GM12891 (cell line): ENCODE results near the gene MT1H.

Source experiments
- DNase-seq: peaks from one replicate; pipeline ENCODE4 v3.0.0; 2011; ENCODE audit warnings: low spot score; ENCODE audit not compliant: insufficient read length
- FAIRE-seq: peaks from 2 replicates; lab custom pipeline; 2011; peaks lifted over from hg19 to GRCh38; lab: Jason Lieb, UNC
- PAX5 ChIP-seq: IDR thresholded peaks from 2 replicates; pipeline ENCODE4 v1.6.1; 2011; ENCODE audit warnings: low read length, moderate library complexity, mild to moderate bottlenecking; ENCODE audit not compliant: insufficient read depth, severe bottlenecking
- POLR2A ChIP-seq: IDR thresholded peaks from 2 replicates; pipeline ENCODE4 v1.6.1; 2011; ENCODE audit warnings: low read depth, low read length, control low read depth
- POLR2AphosphoS5 ChIP-seq: IDR thresholded peaks from 2 replicates; pipeline ENCODE4 v1.6.1; 2011; ENCODE audit warnings: low read depth, low read length, control low read depth
- POU2F2 ChIP-seq: IDR thresholded peaks from 2 replicates; pipeline ENCODE4 v1.6.1; 2011; ENCODE audit warnings: low read depth, mild to moderate bottlenecking, control low read depth, low read length, moderate library complexity
- SPI1 ChIP-seq: IDR thresholded peaks from 2 replicates; pipeline ENCODE4 v1.6.1; 2011; ENCODE audit warnings: low read depth, low read length, control low read depth
- TAF1 ChIP-seq: IDR thresholded peaks from 2 replicates; pipeline ENCODE4 v1.6.1; 2011; ENCODE audit warnings: low read depth, low read length, control low read depth

MT1H gene

DNA sequence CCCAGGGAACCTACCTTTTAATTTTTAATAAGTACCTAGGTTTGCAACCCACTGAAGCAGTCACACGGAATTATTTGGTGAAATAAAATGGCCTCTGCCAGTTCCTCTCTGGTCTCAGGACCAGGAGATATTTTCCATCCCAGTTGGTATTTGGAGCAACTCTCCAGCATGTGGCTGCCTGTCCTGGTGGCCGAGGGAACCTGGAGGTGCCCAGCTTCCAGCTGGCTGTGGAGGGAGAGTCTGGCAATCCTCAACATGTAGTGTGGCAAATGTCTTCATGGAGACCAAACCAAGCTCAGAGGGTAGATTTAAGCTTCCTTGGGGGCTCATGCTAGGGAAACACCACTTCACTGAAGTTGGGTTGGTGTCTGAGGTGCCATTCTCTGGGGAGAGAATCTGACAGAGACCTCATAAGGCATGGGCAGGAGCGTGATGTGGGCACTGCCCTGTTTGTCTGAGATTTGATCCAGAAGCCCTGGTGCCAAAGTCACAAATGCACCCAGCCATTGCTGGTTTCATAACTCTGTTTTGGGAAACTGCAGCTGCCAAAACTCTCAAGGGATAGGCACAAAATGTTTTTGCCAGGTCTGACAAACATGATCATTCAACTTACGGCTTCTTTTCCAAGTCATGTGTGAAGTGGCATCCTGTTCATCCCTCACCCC, 15.4 kb downstream of the MT1H start:
- FAIRE-seq, result no peak
- no peak for DNase-seq
- TF ChIP-seq SPI1 (no peak), TAF1 (no peak), POLR2A (no peak), PAX5 (no peak), POU2F2 (no peak)

DNA sequence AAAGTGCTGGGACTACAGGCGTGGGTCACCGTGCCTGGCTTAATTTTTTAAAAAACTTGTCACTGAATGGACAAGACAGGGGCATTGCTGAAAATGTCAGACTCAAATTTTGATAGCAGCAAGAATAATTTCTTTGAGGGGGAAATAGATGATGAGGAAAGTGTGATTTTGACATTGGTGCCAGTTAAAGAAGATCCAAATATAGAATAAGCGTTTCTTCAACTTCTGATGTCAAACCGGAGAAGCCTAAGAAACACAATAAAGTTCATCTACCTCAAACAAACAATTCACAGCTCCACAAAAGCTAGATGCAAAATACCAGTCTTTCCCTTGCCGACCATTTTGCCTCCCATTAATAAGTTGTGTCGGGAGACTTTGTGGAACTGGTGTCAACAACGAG, 17.1 kb downstream of the MT1H start:
- FAIRE-seq, result no peak
- TF ChIP-seq TAF1 (no peak), POLR2AphosphoS5 (no peak), POLR2A (no peak), SPI1 (no peak), POU2F2 (no peak), PAX5 (no peak)
- no peak for DNase-seq

DNA sequence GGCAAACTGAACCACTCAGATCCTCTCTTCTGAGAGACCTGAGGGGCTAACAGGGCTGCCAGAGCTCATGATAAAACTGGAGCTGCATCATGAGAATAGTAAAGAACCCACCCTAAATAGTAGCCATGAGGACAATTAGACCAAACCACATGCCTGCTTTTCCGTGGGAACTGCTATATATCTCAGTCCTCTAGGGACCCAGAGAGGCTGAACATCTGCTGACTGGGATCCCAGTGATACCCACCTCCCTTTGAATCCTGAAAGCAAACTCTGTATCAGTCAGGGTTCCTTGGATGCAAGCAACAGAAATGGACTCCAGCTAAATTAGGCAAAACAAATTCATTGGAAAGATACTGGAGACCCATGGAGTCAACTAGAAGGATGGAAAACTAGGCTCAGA, 19.1 kb downstream of the MT1H start:
- FAIRE-seq (no peak), DNase-seq (no peak)
- TF ChIP-seq POLR2A, result no peak
- TF ChIP-seq POLR2AphosphoS5, result no peak
- no peak for TF ChIP-seq TAF1
- no peak for TF ChIP-seq SPI1
- TF ChIP-seq PAX5, result no peak
- TF ChIP-seq POU2F2, result no peak

DNA sequence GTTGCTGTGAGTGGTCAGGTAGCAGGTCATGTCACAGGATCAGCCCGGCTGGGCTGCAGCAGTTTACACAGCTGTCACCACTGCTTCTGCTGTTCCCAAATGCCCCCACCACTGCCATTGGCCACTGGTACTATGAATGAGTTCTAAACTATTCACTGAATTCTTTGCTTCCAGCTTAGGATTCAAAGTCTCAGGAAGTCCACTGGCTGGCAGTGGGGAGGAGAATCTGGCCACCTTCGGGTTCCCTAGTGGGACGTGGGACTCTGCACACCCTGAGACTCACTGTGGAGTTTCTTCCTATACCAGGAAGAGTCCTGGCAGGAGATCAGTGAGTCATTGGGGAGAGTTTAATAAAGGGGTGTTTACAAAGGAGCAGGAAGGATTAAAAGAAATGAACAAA, 19.6 kb downstream of the MT1H start:
- TF ChIP-seq POLR2AphosphoS5, result no peak
- no peak for TF ChIP-seq PAX5
- no peak for TF ChIP-seq POLR2A
- TF ChIP-seq POU2F2, result no peak
- TF ChIP-seq TAF1, result no peak
- TF ChIP-seq SPI1, result no peak
- no peak for DNase-seq
- FAIRE-seq, result no peak

DNA sequence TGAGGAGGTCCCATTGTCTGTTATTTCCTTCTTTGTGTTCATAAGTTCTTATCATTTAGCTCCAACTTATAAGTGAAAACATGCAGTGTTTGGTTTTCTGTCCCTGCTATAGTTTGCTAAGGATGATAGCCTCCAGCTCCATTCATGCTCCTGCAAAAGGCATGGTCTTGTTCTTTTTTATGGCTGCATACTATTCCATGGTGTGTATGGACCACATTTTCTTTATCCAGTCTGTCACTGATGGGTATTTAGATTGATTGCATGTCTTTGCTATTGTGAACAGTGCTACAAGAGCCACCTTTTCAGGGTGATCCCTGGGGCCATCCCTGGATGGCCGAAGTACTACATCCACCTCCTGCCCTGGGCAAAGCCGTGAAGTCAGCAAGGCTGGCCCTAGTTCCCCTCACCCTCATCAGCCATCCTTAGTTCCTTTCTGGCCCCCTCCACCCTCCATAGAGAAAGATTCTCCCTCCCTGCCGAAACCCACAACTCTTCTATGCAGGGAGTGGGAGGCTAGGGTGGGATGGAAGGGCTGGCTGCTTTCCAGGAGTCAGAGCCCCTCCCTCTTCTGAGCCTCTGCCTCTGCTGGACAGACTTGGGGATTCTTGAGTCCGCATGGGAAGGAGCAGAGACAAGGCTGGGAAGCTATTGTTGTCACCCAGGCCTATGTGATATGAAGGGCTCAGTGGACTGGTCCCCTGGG, 21.0 kb downstream of the MT1H start:
- TF ChIP-seq POLR2AphosphoS5 (no peak), SPI1 (no peak), PAX5 (no peak), POU2F2 (no peak), POLR2A (no peak), TAF1 (no peak)
- FAIRE-seq (no peak), DNase-seq (no peak)

DNA sequence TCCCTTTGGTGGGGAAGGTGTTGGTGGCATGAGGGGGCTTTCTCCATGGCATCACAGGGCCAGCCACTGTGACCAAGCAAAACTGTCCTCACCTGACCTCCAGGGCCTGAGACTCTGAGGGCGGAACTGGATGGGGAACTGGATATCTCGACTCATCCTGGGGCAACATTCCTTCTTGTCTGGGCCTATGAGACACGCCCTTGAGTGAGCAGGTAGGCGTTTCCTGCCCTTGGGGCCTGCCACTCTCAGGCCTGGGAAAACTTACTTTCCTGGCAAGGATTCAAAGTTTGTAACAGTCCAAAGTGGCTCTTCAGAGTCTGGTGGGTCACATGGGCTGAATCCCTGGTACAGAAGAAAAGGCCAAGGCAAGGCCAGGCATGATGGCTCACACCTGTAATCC, 22.3 kb downstream of the MT1H start:
- no peak for TF ChIP-seq TAF1
- FAIRE-seq, result no peak
- DNase-seq, result no peak

DNA sequence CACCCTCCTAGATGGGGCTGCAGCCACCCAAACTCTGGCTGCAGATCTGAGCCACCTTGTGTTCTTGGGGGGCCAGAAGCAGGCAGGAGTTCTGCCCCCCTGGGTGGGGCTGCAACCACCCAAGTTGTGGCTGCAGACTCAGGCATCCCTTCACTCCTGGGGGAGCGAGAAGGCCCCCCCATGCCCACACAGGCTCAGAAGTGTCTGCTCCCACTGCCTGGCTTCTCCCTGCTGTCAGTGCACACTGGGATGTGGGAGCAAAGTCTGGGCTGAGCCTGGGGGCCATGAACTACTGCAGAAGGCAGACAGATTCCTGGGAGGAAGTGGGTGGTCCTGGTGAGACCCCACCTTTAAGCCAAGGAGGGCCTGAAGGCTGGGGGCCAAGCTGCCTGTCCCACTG, 25.6 kb downstream of the MT1H start:
- no peak for TF ChIP-seq TAF1
- TF ChIP-seq PAX5, result no peak
- TF ChIP-seq POU2F2, result no peak
- no peak for TF ChIP-seq POLR2AphosphoS5
- DNase-seq (no peak), FAIRE-seq (no peak)

DNA sequence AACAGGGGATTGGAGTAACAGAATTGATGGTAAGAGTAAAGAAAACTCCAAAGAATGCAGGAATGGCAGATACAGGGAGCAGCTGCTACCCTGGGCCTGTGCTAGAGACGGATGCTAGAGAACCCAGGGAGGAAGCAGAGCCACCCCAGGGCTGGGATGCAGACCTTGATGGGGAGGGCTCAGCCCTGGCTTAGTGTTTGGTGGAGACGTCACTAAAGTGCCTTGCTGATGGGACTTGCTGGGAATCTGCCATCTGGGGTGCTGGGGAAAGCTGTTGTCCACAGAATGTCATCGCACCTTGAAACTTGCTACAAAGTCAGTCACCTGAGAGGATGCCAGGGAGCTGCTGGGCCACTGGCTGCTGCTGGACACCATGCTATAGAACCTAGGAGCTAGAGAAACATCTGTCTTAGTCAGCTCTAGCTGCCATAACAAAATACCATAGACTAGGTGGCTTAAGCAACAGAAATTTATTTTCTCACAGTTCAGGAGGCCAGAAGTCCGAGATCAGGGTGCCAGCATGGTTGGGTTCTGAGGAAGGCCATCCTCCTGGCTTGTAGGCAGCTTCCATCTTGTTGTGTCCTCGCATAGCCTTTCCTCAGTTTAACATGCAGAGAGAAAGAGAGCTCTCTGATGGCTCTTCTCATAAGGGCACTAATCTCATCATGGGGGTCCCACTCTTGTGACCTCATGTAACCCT, 28.0 kb downstream of the MT1H start:
- no peak for TF ChIP-seq POU2F2
- TF ChIP-seq POLR2AphosphoS5, result no peak
- no peak for TF ChIP-seq TAF1
- no peak for TF ChIP-seq POLR2A
- TF ChIP-seq PAX5, result no peak
- no peak for TF ChIP-seq SPI1
- FAIRE-seq, result no peak
- no peak for DNase-seq

DNA sequence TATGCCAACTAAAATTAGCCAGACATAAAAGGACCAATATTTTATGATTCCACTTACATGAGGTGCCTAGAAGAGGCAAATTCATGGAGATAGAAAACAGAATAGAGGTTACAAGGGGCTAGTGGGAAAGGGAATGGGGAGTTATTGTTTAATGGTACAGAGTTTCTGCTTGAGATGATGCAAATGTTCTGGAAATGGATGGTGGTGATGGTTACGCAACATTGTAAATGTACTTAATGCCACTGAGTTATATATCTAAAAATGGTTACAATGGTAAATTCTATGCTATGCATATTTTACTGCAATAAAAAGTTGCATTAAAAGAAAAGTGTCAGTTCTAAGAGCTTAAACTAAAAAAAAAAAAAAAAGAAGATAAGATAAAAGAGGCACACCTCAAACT, 30.6 kb downstream of the MT1H start:
- no peak for DNase-seq
- TF ChIP-seq SPI1, result no peak
- TF ChIP-seq POLR2A, result no peak
- no peak for TF ChIP-seq TAF1
- no peak for TF ChIP-seq POLR2AphosphoS5
- TF ChIP-seq POU2F2, result no peak
- no peak for FAIRE-seq
